GM21786 (cell line): ENCODE results near the gene IDH2.

Source experiments
- ATAC-seq: cut with Tn5 transposase; IDR thresholded peaks from one replicate; pipeline ENCODE4 v1.9.1; 2021; ENCODE audit not compliant: unreplicated experiment

IDH2 gene

GRCh38 chr15:90064911-90065681 is 37.2 kb downstream of the IDH2 start:
- ATAC-seq: no peak

GRCh38 chr15:90063770-90064247 is 38.5 kb downstream of the IDH2 start:
- ATAC-seq: no peak

GRCh38 chr15:90062973-90063769 is 39.1 kb downstream of the IDH2 start:
- ATAC-seq: no peak

- ATAC-seq: no peak
These were observed 39.8 kb downstream of the IDH2 start for GRCh38 chr15:90062462-90062932.

- no peak for ATAC-seq
These were observed 40.2 kb downstream of the IDH2 start for GRCh38 chr15:90062023-90062442.

- no peak for ATAC-seq
These were observed 41.5 kb downstream of the IDH2 start for GRCh38 chr15:90060797-90061196.

- ATAC-seq: peak; percentile 92
These were observed 42.9 kb downstream of the IDH2 start for GRCh38 chr15:90059208-90059985.

GRCh38 chr15:90058775-90059174 is 43.5 kb downstream of the IDH2 start:
- no peak for ATAC-seq

GRCh38 chr15:90058308-90058707 is 44.0 kb downstream of the IDH2 start:
- peak; percentile 38 for ATAC-seq

- ATAC-seq: no peak
These were observed 45.7 kb downstream of the IDH2 start for GRCh38 chr15:90056529-90056928.

GRCh38 chr15:90055182-90055581 is 47.1 kb downstream of the IDH2 start:
- ATAC-seq: no peak

GRCh38 chr15:90054618-90055097 is 47.6 kb downstream of the IDH2 start:
- ATAC-seq: no peak

- no peak for ATAC-seq
These were observed 48.4 kb downstream of the IDH2 start for GRCh38 chr15:90053685-90054466.

- ATAC-seq: no peak
These were observed 50.4 kb downstream of the IDH2 start for GRCh38 chr15:90051874-90052273.

GRCh38 chr15:90049666-90050604 is 52.3 kb downstream of the IDH2 start:
- ATAC-seq: no peak

- ATAC-seq: no peak
These were observed 53.2 kb downstream of the IDH2 start for GRCh38 chr15:90049030-90049429.

- no peak for ATAC-seq
These were observed 54.2 kb downstream of the IDH2 start for GRCh38 chr15:90047956-90048575.

- ATAC-seq: peak; percentile 74
These were observed 55.3 kb downstream of the IDH2 start for GRCh38 chr15:90046911-90047392.

GRCh38 chr15:90046289-90046688 is 56.0 kb downstream of the IDH2 start:
- no peak for ATAC-seq
